ENCODE measurements around the gene ANXA10. TPM values are rescaled to one million over a fixed set of nuclear protein-coding genes. Genes with fewer than 3 reads are reported as not detected.
"Not testable (repeated sequence)": the region's sequence is repeated elsewhere in the genome, so short reads cannot be mapped to it uniquely, and the experiment has no call there.

Gene ANXA10
- total RNA-seq, 3 donors from 2014 or later = 0.34 TPM; not detected in 2

GRCh38 chr4:168134651-168135050, 42.3 kb downstream of the ANXA10 start:
- intact Hi-C loops (cut with DNase I, micrococcal nuclease) = no loop called here
- Histone ChIP-seq H3K4me1 (ENCODE audit: low read depth) (no peaks in the 10 kb centered on the region), H3K9me3 (no peaks in the 10 kb centered on the region), H3K4me3 (no peak overlapping the region), H3K36me3 (ENCODE audit: low read depth) (no peaks in the 10 kb centered on the region)
- no peak for ATAC-seq
- no peak for TF ChIP-seq CTCF (IDR thresholded peaks at IDR 0.05)
- no peak for DNase-seq

GRCh38 chr4:168135860-168136259, 43.5 kb downstream of the ANXA10 start:
- DNase-seq; H3K4me1 ChIP-seq (ENCODE audit: low read depth); H3K36me3 ChIP-seq (ENCODE audit: low read depth); H3K4me3 ChIP-seq; H3K9me3 ChIP-seq; intact Hi-C loops (cut with DNase I, micrococcal nuclease); ATAC-seq: not testable (repeated sequence)

- H3K9me3 ChIP-seq; ATAC-seq; H3K4me1 ChIP-seq (ENCODE audit: low read depth); intact Hi-C loops (cut with DNase I, micrococcal nuclease); H3K36me3 ChIP-seq (ENCODE audit: low read depth); H3K4me3 ChIP-seq; DNase-seq: not testable (repeated sequence)
Observed at GRCh38 chr4:168137695-168138094, 45.4 kb downstream of the ANXA10 start.

GRCh38 chr4:168138143-168138542, 45.8 kb downstream of the ANXA10 start:
- DNase-seq (no peak), ATAC-seq (no peak)
- no peaks in the 10 kb centered on the region for H3K9me3 ChIP-seq
- H3K4me3 ChIP-seq = no peak overlapping the region
- intact Hi-C loops (cut with DNase I, micrococcal nuclease) = no loop called here
- H3K36me3 ChIP-seq (ENCODE audit: low read depth) = no peaks in the 10 kb centered on the region
- no peak for TF ChIP-seq CTCF (IDR thresholded peaks at IDR 0.05)
- no peaks in the 10 kb centered on the region for H3K4me1 ChIP-seq (ENCODE audit: low read depth)

GRCh38 chr4:168139336-168139735, 47.0 kb downstream of the ANXA10 start:
- TF ChIP-seq CTCF (IDR thresholded peaks at IDR 0.05) = no peak
- Histone ChIP-seq H3K36me3 (ENCODE audit: low read depth) (no peaks in the 10 kb centered on the region), H3K4me1 (ENCODE audit: low read depth) (no peaks in the 10 kb centered on the region), H3K4me3 (no peak overlapping the region), H3K9me3 (no peaks in the 10 kb centered on the region)
- ATAC-seq = no peak
- intact Hi-C loops (cut with DNase I, micrococcal nuclease) = no loop called here
- DNase-seq = no peak

GRCh38 chr4:168141733-168142132, 49.4 kb downstream of the ANXA10 start:
- ATAC-seq (no peak), DNase-seq (no peak)
- H3K4me1 ChIP-seq (ENCODE audit: low read depth) = no peaks in the 10 kb centered on the region
- H3K36me3 ChIP-seq (ENCODE audit: low read depth) = no peaks in the 10 kb centered on the region
- intact Hi-C loops (cut with DNase I, micrococcal nuclease) = no loop called here
- no peak for TF ChIP-seq CTCF (IDR thresholded peaks at IDR 0.05)
- H3K9me3 ChIP-seq = no peaks in the 10 kb centered on the region
- H3K4me3 ChIP-seq = no peak overlapping the region

GRCh38 chr4:168143601-168144000, 51.3 kb downstream of the ANXA10 start:
- no peaks in the 10 kb centered on the region for H3K4me1 ChIP-seq (ENCODE audit: low read depth)
- H3K36me3 ChIP-seq (ENCODE audit: low read depth) = no peaks in the 10 kb centered on the region
- intact Hi-C loops (cut with DNase I, micrococcal nuclease) = no loop called here

More at GRCh38 chr4:168143601-168144000, 51.3 kb downstream of the ANXA10 start:
- no peak for TF ChIP-seq CTCF (IDR thresholded peaks at IDR 0.05)
- DNase-seq (no peak), ATAC-seq (no peak)
- Histone ChIP-seq H3K4me3 (no peak overlapping the region), H3K9me3 (no peaks in the 10 kb centered on the region)
